HUES48 (cell line): ENCODE results near the gene ZDHHC11.
"Not testable (repeated sequence)": the region's sequence is repeated elsewhere in the genome, so short reads cannot be mapped to it uniquely, and the experiment has no call there.

ENCODE experiments used
- H3K27ac ChIP-seq: one replicate; pipeline ENCODE4 v1.7.0; 2013; ENCODE audit warnings: low read depth, low read length, inconsistent platforms
- H3K27me3 ChIP-seq: 2 replicates; pipeline ENCODE4 v1.6.1; 2013; ENCODE audit warnings: mild to moderate bottlenecking, low read length; ENCODE audit not compliant: control insufficient read depth, insufficient read depth
- H3K36me3 ChIP-seq: 2 replicates; pipeline ENCODE4 v1.6.1; 2013; ENCODE audit warnings: low read length; ENCODE audit not compliant: control insufficient read depth, insufficient read depth
- H3K4me1 ChIP-seq: 2 replicates; pipeline ENCODE4 v1.6.1; 2013; ENCODE audit warnings: mild to moderate bottlenecking, low read length; ENCODE audit not compliant: control insufficient read depth, insufficient read depth
- H3K4me3 ChIP-seq: 2 replicates; pipeline ENCODE4 v1.5.1; 2013; ENCODE audit warnings: mild to moderate bottlenecking, low read depth, low read length
- H3K9ac ChIP-seq: 2 replicates; pipeline ENCODE4 v1.6.1; 2013; ENCODE audit warnings: mild to moderate bottlenecking, low read depth, low read length, moderate library complexity
- H3K9me3 ChIP-seq: 2 replicates; pipeline ENCODE4 v1.6.1; 2013; ENCODE audit warnings: low read length; ENCODE audit not compliant: control insufficient read depth, insufficient read depth

The ZDHHC11 gene

GRCh38 chr5:756865-757345, 93.9 kb downstream of the ZDHHC11 start:
- Histone ChIP-seq H3K4me1 (no peaks in the 10 kb centered on the region), H3K9me3 (no peaks in the 10 kb centered on the region), H3K9ac (no peak overlapping the region), H3K27me3 (no peaks in the 10 kb centered on the region), H3K27ac (no peak overlapping the region), H3K4me3 (no peak overlapping the region), H3K36me3 (no peaks in the 10 kb centered on the region)

GRCh38 chr5:756171-756570, 94.6 kb downstream of the ZDHHC11 start:
- H3K9ac ChIP-seq, result no peak overlapping the region
- H3K27me3 ChIP-seq, result no peaks in the 10 kb centered on the region
- H3K9me3 ChIP-seq, result no peaks in the 10 kb centered on the region
- H3K27ac ChIP-seq, result no peak overlapping the region
- no peaks in the 10 kb centered on the region for H3K4me1 ChIP-seq
- H3K36me3 ChIP-seq, result no peaks in the 10 kb centered on the region
- no peak overlapping the region for H3K4me3 ChIP-seq

GRCh38 chr5:754143-754632, 96.6 kb downstream of the ZDHHC11 start:
- H3K4me3 ChIP-seq, H3K4me1 ChIP-seq: not testable (repeated sequence)

GRCh38 chr5:753567-754142, 97.1 kb downstream of the ZDHHC11 start:
- not testable (repeated sequence) for H3K36me3 ChIP-seq, H3K27me3 ChIP-seq, H3K4me3 ChIP-seq, H3K27ac ChIP-seq, H3K4me1 ChIP-seq, H3K9ac ChIP-seq, H3K9me3 ChIP-seq

More at GRCh38 chr5:754143-754632, 96.6 kb downstream of the ZDHHC11 start:
- H3K9me3 ChIP-seq, H3K9ac ChIP-seq, H3K27ac ChIP-seq, H3K27me3 ChIP-seq, H3K36me3 ChIP-seq: not testable (repeated sequence)

- H3K4me1 ChIP-seq, result not testable (repeated sequence)
These were observed 98.2 kb downstream of the ZDHHC11 start for GRCh38 chr5:752532-753115.

GRCh38 chr5:751992-752391, 98.8 kb downstream of the ZDHHC11 start:
- not testable (repeated sequence) for H3K9ac ChIP-seq, H3K4me3 ChIP-seq, H3K4me1 ChIP-seq, H3K27ac ChIP-seq, H3K9me3 ChIP-seq, H3K27me3 ChIP-seq, H3K36me3 ChIP-seq

More at GRCh38 chr5:752532-753115, 98.2 kb downstream of the ZDHHC11 start:
- not testable (repeated sequence) for H3K36me3 ChIP-seq, H3K4me3 ChIP-seq, H3K27me3 ChIP-seq, H3K9me3 ChIP-seq, H3K27ac ChIP-seq, H3K9ac ChIP-seq

- H3K27me3 ChIP-seq, result no peaks in the 10 kb centered on the region
- H3K9ac ChIP-seq, result no peak overlapping the region
- H3K36me3 ChIP-seq, result no peaks in the 10 kb centered on the region
- no peaks in the 10 kb centered on the region for H3K9me3 ChIP-seq
- no peak overlapping the region for H3K4me3 ChIP-seq
- H3K27ac ChIP-seq, result no peak overlapping the region
- no peaks in the 10 kb centered on the region for H3K4me1 ChIP-seq
These were observed 99.3 kb downstream of the ZDHHC11 start for GRCh38 chr5:751496-751895.

GRCh38 chr5:750226-750625, 100.6 kb downstream of the ZDHHC11 start:
- not testable (repeated sequence) for H3K27me3 ChIP-seq, H3K4me1 ChIP-seq, H3K27ac ChIP-seq, H3K4me3 ChIP-seq, H3K36me3 ChIP-seq, H3K9ac ChIP-seq, H3K9me3 ChIP-seq

GRCh38 chr5:749101-749670, 101.6 kb downstream of the ZDHHC11 start:
- H3K4me1 ChIP-seq, result no peaks in the 10 kb centered on the region
- H3K4me3 ChIP-seq, result no peak overlapping the region
- no peaks in the 10 kb centered on the region for H3K27me3 ChIP-seq
- H3K9me3 ChIP-seq, result no peaks in the 10 kb centered on the region
- H3K9ac ChIP-seq, result no peak overlapping the region
- no peak overlapping the region for H3K27ac ChIP-seq
- H3K36me3 ChIP-seq, result no peaks in the 10 kb centered on the region

- not testable (repeated sequence) for H3K4me3 ChIP-seq, H3K27me3 ChIP-seq, H3K4me1 ChIP-seq, H3K27ac ChIP-seq, H3K36me3 ChIP-seq, H3K9me3 ChIP-seq, H3K9ac ChIP-seq
These were observed 102.5 kb downstream of the ZDHHC11 start for GRCh38 chr5:748011-748980.
